ENCODE measurements around the gene CHCHD6.

Gene CHCHD6

GRCh38 chr3:126946405-126946804, 242.4 kb downstream of the CHCHD6 start:
- peak; percentile 63 for DNase-seq

- no peak for DNase-seq
Observed at GRCh38 chr3:126947429-126947828, 243.4 kb downstream of the CHCHD6 start.

GRCh38 chr3:126948980-126949535, 245.0 kb downstream of the CHCHD6 start:
- DNase-seq = no peak

GRCh38 chr3:126951561-126951960, 247.5 kb downstream of the CHCHD6 start:
- no peak for DNase-seq

- no peak for DNase-seq
Observed at GRCh38 chr3:126952261-126952982, 248.4 kb downstream of the CHCHD6 start.

GRCh38 chr3:126952983-126953660, 249.1 kb downstream of the CHCHD6 start:
- no peak for DNase-seq

GRCh38 chr3:126954141-126954842, 250.3 kb downstream of the CHCHD6 start:
- no peak for DNase-seq

- no peak for DNase-seq
Observed at GRCh38 chr3:126955004-126955790, 251.2 kb downstream of the CHCHD6 start.

- DNase-seq = no peak
Observed at GRCh38 chr3:126956361-126956760, 252.3 kb downstream of the CHCHD6 start.

GRCh38 chr3:126956866-126957650, 253.0 kb downstream of the CHCHD6 start:
- no peak for DNase-seq

GRCh38 chr3:126957776-126958637, 254.0 kb downstream of the CHCHD6 start:
- no peak for DNase-seq

- DNase-seq = no peak
Observed at GRCh38 chr3:126958638-126959085, 254.6 kb downstream of the CHCHD6 start.

- no peak for DNase-seq
Observed at GRCh38 chr3:126959136-126959920, 255.3 kb downstream of the CHCHD6 start.

GRCh38 chr3:126959921-126960603, 256.0 kb downstream of the CHCHD6 start:
- peak; percentile 49 for DNase-seq

GRCh38 chr3:126960604-126960995, 256.6 kb downstream of the CHCHD6 start:
- no peak for DNase-seq

GRCh38 chr3:126961191-126961790, 257.3 kb downstream of the CHCHD6 start:
- DNase-seq = no peak

- DNase-seq = no peak
Observed at GRCh38 chr3:126961791-126962461, 257.9 kb downstream of the CHCHD6 start.

- DNase-seq = no peak
Observed at GRCh38 chr3:126962756-126963155, 258.7 kb downstream of the CHCHD6 start.
